ENCODE results near the gene SLC25A33. TPM values are rescaled to one million over a fixed set of nuclear protein-coding genes. Genes with fewer than 3 reads are reported as not detected.

Gene SLC25A33
- total RNA-seq, 4 donors from 2014 or later, result 2.5 to 5.5 (median 2.9) TPM

GRCh38 chr1:9605946-9606455 is 66.7 kb downstream of the SLC25A33 start:
- DNase-seq, result no peak
- peaks cover 0 to 49% (median 0%) of the 10 kb centered on the region in 3 donors for H3K36me3 ChIP-seq
- no peaks in the 10 kb centered on the region for H3K9me3 ChIP-seq
- H3K4me1 ChIP-seq, result no peaks in the 10 kb centered on the region
- no peak overlapping the region for H3K4me3 ChIP-seq
- no peak overlapping the region for H3K27ac ChIP-seq
- no peaks in the 10 kb centered on the region for H3K27me3 ChIP-seq
- TF ChIP-seq POLR2A (IDR thresholded peaks at IDR 0.05), result no peak
- TF ChIP-seq, protein P1, sequence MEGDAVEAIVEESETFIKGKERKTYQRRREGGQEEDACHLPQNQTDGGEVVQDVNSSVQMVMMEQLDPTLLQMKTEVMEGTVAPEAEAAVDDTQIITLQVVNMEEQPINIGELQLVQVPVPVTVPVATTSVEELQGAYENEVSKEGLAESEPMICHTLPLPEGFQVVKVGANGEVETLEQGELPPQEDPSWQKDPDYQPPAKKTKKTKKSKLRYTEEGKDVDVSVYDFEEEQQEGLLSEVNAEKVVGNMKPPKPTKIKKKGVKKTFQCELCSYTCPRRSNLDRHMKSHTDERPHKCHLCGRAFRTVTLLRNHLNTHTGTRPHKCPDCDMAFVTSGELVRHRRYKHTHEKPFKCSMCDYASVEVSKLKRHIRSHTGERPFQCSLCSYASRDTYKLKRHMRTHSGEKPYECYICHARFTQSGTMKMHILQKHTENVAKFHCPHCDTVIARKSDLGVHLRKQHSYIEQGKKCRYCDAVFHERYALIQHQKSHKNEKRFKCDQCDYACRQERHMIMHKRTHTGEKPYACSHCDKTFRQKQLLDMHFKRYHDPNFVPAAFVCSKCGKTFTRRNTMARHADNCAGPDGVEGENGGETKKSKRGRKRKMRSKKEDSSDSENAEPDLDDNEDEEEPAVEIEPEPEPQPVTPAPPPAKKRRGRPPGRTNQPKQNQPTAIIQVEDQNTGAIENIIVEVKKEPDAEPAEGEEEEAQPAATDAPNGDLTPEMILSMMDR (IDR thresholded peaks at IDR 0.05), result no peak

GRCh38 chr1:9606458-9606857 is 67.2 kb downstream of the SLC25A33 start:
- no peaks in the 10 kb centered on the region for H3K9me3 ChIP-seq
- H3K4me3 ChIP-seq, result no peak overlapping the region
- TF ChIP-seq, protein P1 (IDR thresholded peaks at IDR 0.05), result no peak
- no peak for TF ChIP-seq POLR2A (IDR thresholded peaks at IDR 0.05)
- DNase-seq, result no peak
- H3K27ac ChIP-seq, result no peak overlapping the region
- no peaks in the 10 kb centered on the region for H3K4me1 ChIP-seq
- peaks cover 0 to 48% (median 0%) of the 10 kb centered on the region in 3 donors for H3K36me3 ChIP-seq
- no peaks in the 10 kb centered on the region for H3K27me3 ChIP-seq

DNA sequence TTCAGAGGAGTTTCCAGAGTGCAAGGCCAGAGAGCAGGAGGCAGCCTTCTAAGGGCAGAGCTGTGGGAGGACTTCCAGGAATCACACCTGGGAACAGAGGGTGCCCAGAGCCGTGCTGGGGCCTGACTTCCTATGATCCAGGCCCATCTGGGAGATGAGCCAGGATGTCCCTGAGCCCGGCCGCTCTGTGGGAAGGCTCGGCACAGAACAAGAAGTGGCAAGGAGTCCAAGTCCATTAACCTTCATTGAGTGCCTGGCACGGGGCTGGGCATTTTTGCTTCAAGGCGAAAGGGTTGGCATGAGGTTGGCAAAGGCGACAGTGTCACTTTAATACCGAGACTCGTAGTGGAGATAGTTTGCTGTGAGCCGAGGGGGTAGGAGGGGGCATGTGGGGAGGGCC is 67.7 kb downstream of the SLC25A33 start:
- Histone ChIP-seq H3K27ac (no peak overlapping the region), H3K4me3 (no peak overlapping the region), H3K4me1 (no peaks in the 10 kb centered on the region), H3K36me3 (peaks cover 0 to 48% (median 0%) of the 10 kb centered on the region in 3 donors), H3K9me3 (no peaks in the 10 kb centered on the region), H3K27me3 (no peaks in the 10 kb centered on the region)
- DNase-seq, result no peak
- TF ChIP-seq POLR2A (IDR thresholded peaks at IDR 0.05), result no peak
- TF ChIP-seq, protein P1 (IDR thresholded peaks at IDR 0.05), result no peak

DNA sequence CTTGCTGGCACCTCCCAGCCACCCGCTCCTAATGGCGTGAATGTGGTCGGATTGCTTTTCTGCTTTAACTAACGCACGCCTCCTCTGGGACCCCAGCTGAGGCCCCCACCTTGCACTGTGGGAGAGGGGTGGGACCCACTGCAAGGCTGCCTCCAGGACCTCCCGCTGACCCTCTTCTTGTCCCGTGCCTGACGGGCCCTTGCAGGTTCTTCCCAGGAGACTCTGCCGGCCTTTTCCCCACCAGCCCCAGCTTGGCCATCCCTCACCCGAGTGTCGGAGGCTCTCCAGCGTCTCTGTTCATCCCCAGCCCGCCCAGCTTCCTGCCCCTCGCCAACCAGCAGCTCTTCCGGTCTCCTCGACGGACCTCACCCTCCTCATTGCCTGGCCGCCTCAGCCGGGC is 68.1 kb downstream of the SLC25A33 start:
- no peak for DNase-seq
- H3K4me1 ChIP-seq, result no peaks in the 10 kb centered on the region
- H3K27me3 ChIP-seq, result no peaks in the 10 kb centered on the region
- TF ChIP-seq, protein P1 (IDR thresholded peaks at IDR 0.05), result no peak
- TF ChIP-seq POLR2A (IDR thresholded peaks at IDR 0.05), result no peak
- H3K36me3 ChIP-seq, result peaks cover 0 to 45% (median 0%) of the 10 kb centered on the region in 3 donors
- H3K9me3 ChIP-seq, result no peaks in the 10 kb centered on the region
- H3K4me3 ChIP-seq, result no peak overlapping the region
- no peak overlapping the region for H3K27ac ChIP-seq

- TF ChIP-seq POLR2A (IDR thresholded peaks at IDR 0.05), result no peak
- TF ChIP-seq, protein P1 (IDR thresholded peaks at IDR 0.05), result no peak
- H3K36me3 ChIP-seq, result peaks cover 0 to 35% (median 0%) of the 10 kb centered on the region in 3 donors
- DNase-seq, result no peak
- H3K4me3 ChIP-seq, result no peak overlapping the region
- no peaks in the 10 kb centered on the region for H3K4me1 ChIP-seq
- H3K9me3 ChIP-seq, result no peaks in the 10 kb centered on the region
- no peaks in the 10 kb centered on the region for H3K27me3 ChIP-seq
- no peak overlapping the region for H3K27ac ChIP-seq
Observed at GRCh38 chr1:9609998-9610397, 70.7 kb downstream of the SLC25A33 start.

DNA sequence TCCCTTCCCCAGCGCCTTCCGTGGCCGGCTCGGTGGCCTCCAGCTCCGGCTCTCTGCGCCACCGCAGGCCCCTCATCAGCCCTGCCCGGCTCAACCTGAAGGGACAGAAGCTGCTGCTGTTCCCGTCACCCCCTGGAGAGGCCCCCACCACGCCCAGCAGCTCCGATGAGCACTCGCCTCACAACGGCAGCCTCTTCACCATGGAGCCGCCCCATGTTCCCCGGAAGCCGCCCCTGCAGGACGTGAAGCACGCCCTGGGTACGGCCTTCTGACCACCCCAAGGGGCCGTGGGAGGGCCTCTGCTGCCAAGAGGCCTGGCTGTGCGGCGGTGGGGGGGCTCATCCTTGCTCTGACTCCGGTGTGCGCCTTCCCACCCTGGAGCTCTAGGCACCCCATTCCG is 71.3 kb downstream of the SLC25A33 start:
- no peak for DNase-seq
- H3K4me3 ChIP-seq, result no peak overlapping the region
- H3K27me3 ChIP-seq, result no peaks in the 10 kb centered on the region
- no peaks in the 10 kb centered on the region for H3K4me1 ChIP-seq
- TF ChIP-seq POLR2A (IDR thresholded peaks at IDR 0.05), result no peak
- TF ChIP-seq, protein P1 (IDR thresholded peaks at IDR 0.05), result no peak
- H3K9me3 ChIP-seq, result no peaks in the 10 kb centered on the region
- H3K27ac ChIP-seq, result no peak overlapping the region
- H3K36me3 ChIP-seq, result peaks cover 0 to 35% (median 0%) of the 10 kb centered on the region in 3 donors

All from Peyer's patch (tissue), 4 donors.